AG09319 (cell line): ENCODE measurements around the gene SKA3.
"Not testable (repeated sequence)": the region's sequence is repeated elsewhere in the genome, so short reads cannot be mapped to it uniquely, and the experiment has no call there.

Source experiments
- DNase-seq: peaks from one replicate; pipeline ENCODE4 v3.0.0-alpha.2; 2010; ENCODE audit warnings: low read depth; ENCODE audit errors: extremely low read depth
- CTCF ChIP-seq: IDR thresholded peaks from 2 replicates; pipeline ENCODE4 v1.5.1; 2011; ENCODE audit warnings: low read depth, mild to moderate bottlenecking, inconsistent platforms, low read length, moderate library complexity

The SKA3 gene

GRCh38 chr13:21176982-21177284 lies 581 bp upstream of the SKA3 start:
- TF ChIP-seq CTCF = no peak
- no peak for DNase-seq

GRCh38 chr13:21175656-21176214 lies 617 bp downstream of the SKA3 start:
- TF ChIP-seq CTCF = no peak
- no peak for DNase-seq

GRCh38 chr13:21173767-21174166 lies 2.6 kb downstream of the SKA3 start:
- not testable (repeated sequence) for DNase-seq

- DNase-seq = no peak
- no peak for TF ChIP-seq CTCF
These were observed 4.9 kb downstream of the SKA3 start for GRCh38 chr13:21171420-21171819.

- DNase-seq = not testable (repeated sequence)
These were observed 10.7 kb downstream of the SKA3 start for GRCh38 chr13:21165606-21166005.

GRCh38 chr13:21164631-21165030 lies 11.7 kb downstream of the SKA3 start:
- no peak for TF ChIP-seq CTCF
- no peak for DNase-seq

- DNase-seq = no peak
- TF ChIP-seq CTCF = no peak
These were observed 24.0 kb downstream of the SKA3 start for GRCh38 chr13:21152251-21152899.

GRCh38 chr13:21150013-21150412 lies 26.3 kb downstream of the SKA3 start:
- DNase-seq = no peak

More at GRCh38 chr13:21150013-21150412, 26.3 kb downstream of the SKA3 start:
- no peak for TF ChIP-seq CTCF
